ENCODE results near the gene WDR74. TPM values are rescaled to one million over a fixed set of nuclear protein-coding genes. Genes with fewer than 3 reads are reported as not detected.
A peak's percentile ranks its signal among the peaks of the same experiment; 100 is the strongest.
"Not testable (repeated sequence)": the region's sequence is repeated elsewhere in the genome, so short reads cannot be mapped to it uniquely, and the experiment has no call there.

Gene WDR74
- total RNA-seq, 6 experiments from 2014 or later: 17.6 to 30.6 (median 24.3) TPM

DNA sequence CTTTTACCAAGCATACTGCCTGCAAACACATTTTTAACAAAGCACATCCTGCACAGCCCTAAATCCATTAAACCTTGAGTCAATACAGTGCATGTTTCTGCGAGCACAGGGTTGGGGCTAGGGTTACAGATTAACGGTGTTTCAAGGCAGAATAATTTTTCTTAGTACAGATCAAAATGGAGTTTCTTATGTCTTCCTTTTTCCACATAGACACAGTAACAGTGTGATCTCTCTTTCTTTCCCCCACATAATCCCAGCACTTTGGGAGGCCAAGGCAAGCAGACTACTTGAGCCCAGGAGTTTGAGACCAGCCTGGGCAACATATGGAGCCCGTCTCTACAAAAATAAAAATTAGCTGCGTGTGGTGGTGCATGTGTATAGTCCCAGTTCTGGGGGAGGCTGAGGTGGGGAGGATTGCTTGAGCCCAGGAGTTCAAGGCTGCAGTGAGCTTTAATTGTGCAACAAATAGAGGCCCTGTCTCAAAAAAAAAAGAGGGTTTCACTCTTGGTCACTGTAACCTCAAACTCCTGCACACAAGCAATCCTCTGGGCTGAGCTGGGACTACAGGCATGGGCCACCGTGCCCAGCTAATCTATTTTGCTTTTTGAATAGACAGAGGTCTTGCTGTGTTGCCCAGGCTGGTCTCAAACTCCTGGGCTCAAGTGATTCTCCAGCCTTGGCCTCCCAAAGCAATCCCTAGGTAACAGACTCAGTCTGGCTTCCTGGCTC lies 21.6 kb upstream of the WDR74 start:
- no peak overlapping the region for H3K27ac ChIP-seq
- no peaks in the 10 kb centered on the region for H3K4me1 ChIP-seq
- H3K36me3 ChIP-seq: no peaks in the 10 kb centered on the region
- no peak overlapping the region for H3K4me3 ChIP-seq
- no peaks in the 10 kb centered on the region for H3K9me3 ChIP-seq
- TF ChIP-seq, protein P1, sequence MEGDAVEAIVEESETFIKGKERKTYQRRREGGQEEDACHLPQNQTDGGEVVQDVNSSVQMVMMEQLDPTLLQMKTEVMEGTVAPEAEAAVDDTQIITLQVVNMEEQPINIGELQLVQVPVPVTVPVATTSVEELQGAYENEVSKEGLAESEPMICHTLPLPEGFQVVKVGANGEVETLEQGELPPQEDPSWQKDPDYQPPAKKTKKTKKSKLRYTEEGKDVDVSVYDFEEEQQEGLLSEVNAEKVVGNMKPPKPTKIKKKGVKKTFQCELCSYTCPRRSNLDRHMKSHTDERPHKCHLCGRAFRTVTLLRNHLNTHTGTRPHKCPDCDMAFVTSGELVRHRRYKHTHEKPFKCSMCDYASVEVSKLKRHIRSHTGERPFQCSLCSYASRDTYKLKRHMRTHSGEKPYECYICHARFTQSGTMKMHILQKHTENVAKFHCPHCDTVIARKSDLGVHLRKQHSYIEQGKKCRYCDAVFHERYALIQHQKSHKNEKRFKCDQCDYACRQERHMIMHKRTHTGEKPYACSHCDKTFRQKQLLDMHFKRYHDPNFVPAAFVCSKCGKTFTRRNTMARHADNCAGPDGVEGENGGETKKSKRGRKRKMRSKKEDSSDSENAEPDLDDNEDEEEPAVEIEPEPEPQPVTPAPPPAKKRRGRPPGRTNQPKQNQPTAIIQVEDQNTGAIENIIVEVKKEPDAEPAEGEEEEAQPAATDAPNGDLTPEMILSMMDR (IDR thresholded peaks at IDR 0.05): no peak
- no peak for TF ChIP-seq POLR2A (IDR thresholded peaks at IDR 0.05)
- H3K27me3 ChIP-seq: no peaks in the 10 kb centered on the region
- ATAC-seq (no peak), DNase-seq (no peak)
- 57% methylated on average over 3 of the region's 5 CpGs for WGBS (ENCODE audit: insufficient coverage, low coverage, low lambda C conversion rate, missing lambda C conversion rate)
- intact Hi-C loops (cut with DNase I): no loop called here

DNA sequence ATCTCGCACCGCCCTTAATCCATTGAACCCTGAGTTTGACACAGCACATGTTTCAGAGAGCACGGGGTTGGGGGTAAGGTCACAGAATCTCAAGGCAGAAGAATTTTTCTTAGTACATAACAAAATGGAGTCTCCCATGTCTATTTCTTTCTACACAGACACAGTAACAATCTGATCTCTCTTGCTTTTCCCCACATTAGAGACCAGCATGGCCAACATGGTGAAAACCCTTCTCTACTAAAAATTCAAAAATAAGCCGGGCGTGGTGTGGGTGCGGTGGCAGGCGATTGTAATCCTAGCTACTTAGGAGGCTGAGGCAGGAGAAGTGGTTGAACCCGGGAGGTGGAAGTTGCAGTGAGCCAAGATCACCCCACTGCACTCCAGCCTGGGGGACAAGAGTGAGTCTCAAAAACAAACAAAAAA lies 19.9 kb upstream of the WDR74 start:
- H3K9me3 ChIP-seq, H3K4me1 ChIP-seq, ATAC-seq, H3K4me3 ChIP-seq, DNase-seq, H3K27me3 ChIP-seq, H3K27ac ChIP-seq, H3K36me3 ChIP-seq: not testable (repeated sequence)
- intact Hi-C loops (cut with DNase I): loop anchor here in 1 of 2 donors (10.0 kb wide), 1 partner anchor 74 kb away; the partner anchor contains the start of gene TMEM179B
- WGBS (ENCODE audit: insufficient coverage, low coverage, low lambda C conversion rate, missing lambda C conversion rate): 85% methylated on average over 5 of the region's 8 CpGs

DNA sequence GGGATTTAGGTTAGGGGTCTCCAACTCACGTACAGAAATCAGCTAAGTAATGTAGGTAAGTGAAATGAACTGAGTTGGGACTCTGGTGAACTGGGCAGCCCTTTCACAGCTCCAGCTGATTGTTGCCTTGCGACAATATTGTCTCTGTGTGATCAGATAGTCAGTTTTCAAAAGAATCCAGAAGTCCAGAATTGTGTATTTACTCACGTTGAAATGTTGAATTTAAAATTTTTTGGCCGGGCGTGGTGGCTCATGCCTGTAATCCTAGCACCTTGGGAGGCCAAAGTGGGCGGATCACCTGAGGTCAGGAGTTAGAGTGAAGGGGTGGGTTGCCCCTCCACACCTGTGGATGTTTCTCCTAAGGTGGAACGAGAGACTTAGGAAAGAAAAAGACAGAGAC lies 18.8 kb upstream of the WDR74 start:
- no peaks in the 10 kb centered on the region for H3K9me3 ChIP-seq
- 75% methylated on average over 5 of the region's 7 CpGs for WGBS (ENCODE audit: insufficient coverage, low coverage, low lambda C conversion rate, missing lambda C conversion rate)
- peaks cover 0 to 11% (median 5%) of the 10 kb centered on the region in 4 donors for H3K36me3 ChIP-seq
- ATAC-seq: no peak
- H3K27me3 ChIP-seq: no peaks in the 10 kb centered on the region
- H3K4me1 ChIP-seq: peaks cover 0 to 19% (median 5%) of the 10 kb centered on the region in 4 donors
- TF ChIP-seq, protein P1 (IDR thresholded peaks at IDR 0.05): no peak
- no peak for TF ChIP-seq POLR2A (IDR thresholded peaks at IDR 0.05)
- DNase-seq: no peak
- intact Hi-C loops (cut with DNase I): loop anchor here in 1 of 2 donors (10.0 kb wide), 1 partner anchor 73 kb away; the partner anchor contains the start of gene TMEM179B
- no peak overlapping the region for H3K27ac ChIP-seq
- no peak overlapping the region for H3K4me3 ChIP-seq

DNA sequence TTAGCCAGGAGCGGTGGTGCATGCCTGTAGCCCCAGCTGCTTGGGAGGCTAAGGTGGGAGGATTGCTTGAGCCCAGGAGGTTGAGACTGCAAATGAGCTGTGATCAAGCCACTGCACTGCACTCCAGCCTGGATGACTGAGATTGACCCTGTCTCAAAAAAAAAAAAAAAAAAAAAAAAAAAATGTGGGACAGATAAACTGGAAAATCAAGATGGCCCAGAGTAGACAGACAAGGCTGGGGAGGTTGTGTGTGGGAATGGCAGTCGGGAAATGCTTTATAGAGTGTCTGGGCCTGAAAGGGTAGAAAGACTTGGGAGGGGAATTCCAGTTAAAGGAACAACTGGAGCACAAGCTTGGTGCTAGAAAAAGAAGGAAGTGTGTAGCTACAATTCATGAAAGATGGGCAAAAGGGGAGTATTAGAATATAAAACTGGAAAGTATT lies 18.2 kb upstream of the WDR74 start:
- DNase-seq: no peak
- Histone ChIP-seq H3K4me3 (no peak overlapping the region), H3K9me3 (no peaks in the 10 kb centered on the region), H3K27me3 (no peaks in the 10 kb centered on the region), H3K4me1 (peaks cover 0 to 19% (median 5%) of the 10 kb centered on the region in 4 donors), H3K27ac (no peak overlapping the region), H3K36me3 (peaks cover 0 to 18% (median 10%) of the 10 kb centered on the region in 4 donors)
- 80% methylated on average over 2 of the region's 2 CpGs for WGBS (ENCODE audit: insufficient coverage, low coverage, low lambda C conversion rate, missing lambda C conversion rate)
- TF ChIP-seq, protein P1 (IDR thresholded peaks at IDR 0.05): no peak
- no peak for TF ChIP-seq POLR2A (IDR thresholded peaks at IDR 0.05)
- intact Hi-C loops (cut with DNase I): loop anchor here in 1 of 2 donors (10.0 kb wide), 1 partner anchor 73 kb away; the partner anchor contains the start of gene TMEM179B
- no peak for ATAC-seq

DNA sequence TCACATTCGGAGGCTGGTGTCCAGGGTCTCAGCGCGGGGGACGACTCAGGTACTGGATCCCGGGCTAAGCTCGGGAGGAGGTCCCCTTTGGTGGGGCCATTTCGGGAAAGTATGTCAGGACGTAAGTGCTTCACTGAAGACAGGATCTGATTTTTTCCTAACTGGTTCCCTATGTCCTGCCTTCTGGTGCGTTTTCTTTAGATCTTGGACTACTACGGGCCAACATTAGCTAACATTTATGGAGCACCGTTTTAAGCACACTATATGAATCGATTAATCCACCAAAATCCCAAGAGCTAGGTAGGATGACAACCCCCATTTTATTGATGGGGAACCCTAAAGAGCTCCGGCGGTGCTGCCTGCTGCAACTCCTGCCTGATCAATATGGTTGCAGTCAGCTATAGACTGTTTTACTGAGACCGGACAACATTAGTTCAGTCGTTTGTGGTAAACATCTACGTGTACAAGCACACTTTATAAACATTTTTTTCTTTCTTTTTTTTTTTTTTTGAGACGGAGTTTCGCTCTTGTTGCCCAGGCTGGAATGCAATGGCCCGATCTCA lies 17.0 kb upstream of the WDR74 start:
- Histone ChIP-seq H3K27ac (peak overlapping the region; percentile 28 to 63 (median 36)), H3K4me3 (peak overlapping the region; percentile 69 to 80 (median 76)), H3K27me3 (no peaks in the 10 kb centered on the region), H3K4me1 (peaks cover 0 to 19% (median 5%) of the 10 kb centered on the region in 4 donors), H3K9me3 (no peaks in the 10 kb centered on the region), H3K36me3 (peaks cover 0 to 25% (median 15%) of the 10 kb centered on the region in 4 donors)
- intact Hi-C loops (cut with DNase I): loop anchor here in 1 of 2 donors (10.0 kb wide), 1 partner anchor 72 kb away; the partner anchor contains the start of gene TMEM179B
- ATAC-seq: peak; percentile 2 to 28 (median 14)
- DNase-seq: no peak
- WGBS (ENCODE audit: insufficient coverage, low coverage, low lambda C conversion rate, missing lambda C conversion rate): 3% methylated on average over 15 of the region's 20 CpGs
- TF ChIP-seq POLR2A (IDR thresholded peaks at IDR 0.05): no peak
- TF ChIP-seq, protein P1 (IDR thresholded peaks at IDR 0.05): no peak
